OCI-LY7 (cell line): ENCODE data around the gene NACC1. TPM values are rescaled to one million over a fixed set of nuclear protein-coding genes. Genes with fewer than 3 reads are reported as not detected.

Source experiments
- BruUV-seq: library from RNA; stranded (reverse); fragments of 400-500 nt; replicated peaks from 2 replicates; lab custom pipeline; 2021; lab: Mats Ljungman, UMichigan
- CTCF ChIA-PET: fragments of 300-600 bp; sonication (Branson Sonifier 250); formaldehyde crosslinking; loops from one replicate; lab custom pipeline; 2022; ENCODE audit warnings: antibody characterized with exemption; ENCODE audit not compliant: unreplicated experiment; lab: Charles Lee
- POLR2A ChIA-PET: fragments of 300-600 bp; sonication (Branson Sonifier 250); formaldehyde crosslinking; loops from one replicate; lab custom pipeline; 2022; ENCODE audit warnings: antibody characterized with exemption; lab: Charles Lee
- DNase-seq: peaks from one replicate; pipeline ENCODE4 v3.0.0-alpha.2; 2015; ENCODE audit warnings: low spot score
- H2AFZ ChIP-seq: fragments of 200-600 bp; sonication (generic), shearing (Covaris generic); 2 replicates; pipeline ENCODE4 v1.6.1; 2014; ENCODE audit warnings: mild to moderate bottlenecking, antibody characterized with exemption, low read length, moderate library complexity
- H3K27ac ChIP-seq: fragments of 200-600 bp; sonication (generic); 2 replicates; pipeline ENCODE4 v1.5.1; 2014; ENCODE audit warnings: mixed run types, low read depth, mild to moderate bottlenecking, moderate library complexity, low read length, inconsistent platforms; ENCODE audit not compliant: poor library complexity, severe bottlenecking
- H3K36me3 ChIP-seq: fragments of 200-600 bp; sonication (generic); 2 replicates; pipeline ENCODE4 v1.6.1; 2014; ENCODE audit warnings: mild to moderate bottlenecking, antibody characterized with exemption, low read length, moderate library complexity, mixed read lengths; ENCODE audit not compliant: insufficient read depth
- H3K4me1 ChIP-seq: fragments of 200-600 bp; sonication (generic); 2 replicates; pipeline ENCODE4 v1.5.1; 2014; ENCODE audit warnings: mild to moderate bottlenecking, low read length; ENCODE audit not compliant: insufficient read depth, poor library complexity, severe bottlenecking
- H3K4me2 ChIP-seq: fragments of 200-600 bp; sonication (generic); 2 replicates; pipeline ENCODE4 v1.6.1; 2014; ENCODE audit warnings: mild to moderate bottlenecking, low read length
- H3K4me3 ChIP-seq: fragments of 200-600 bp; sonication (generic); 2 replicates; pipeline ENCODE4 v1.5.1; 2014; ENCODE audit warnings: mild to moderate bottlenecking, low read depth, low read length; ENCODE audit not compliant: poor library complexity, severe bottlenecking
- H3K79me2 ChIP-seq: fragments of 200-600 bp; sonication (generic); 2 replicates; pipeline ENCODE4 v1.6.1; 2016; ENCODE audit warnings: low read depth, mild to moderate bottlenecking, low read length, moderate library complexity, mixed read lengths; ENCODE audit not compliant: insufficient read depth
- H3K9me2 ChIP-seq: fragments of 200-600 bp; sonication (generic); 2 replicates; pipeline ENCODE4 v1.6.1; 2016; ENCODE audit warnings: mild to moderate bottlenecking, low read length, mixed read lengths; ENCODE audit not compliant: insufficient read depth
- H3K9me3 ChIP-seq: fragments of 200-600 bp; sonication (generic); 2 replicates; pipeline ENCODE4 v1.6.1; 2014; ENCODE audit warnings: mild to moderate bottlenecking, mixed run types, low read length, mixed read lengths
- H4K20me1 ChIP-seq: fragments of 200-600 bp; sonication (generic); 2 replicates; pipeline ENCODE4 v1.6.1; 2014; ENCODE audit warnings: mild to moderate bottlenecking, antibody characterized with exemption, low read length, moderate library complexity, mixed read lengths; ENCODE audit not compliant: insufficient read depth
- EZH2phosphoT487 ChIP-seq: fragments of 200-600 bp; sonication (generic); IDR thresholded peaks from 2 replicates; pipeline ENCODE4 v1.6.1; 2018; ENCODE audit warnings: low read depth, borderline replicate concordance, mild to moderate bottlenecking, mixed run types, antibody characterized with exemption, low read length, moderate library complexity, mixed read lengths
- intact Hi-C: fragments of 100-400 bp; cut with micrococcal nuclease; formaldehyde crosslinking; loops from one replicate; pipeline ENCODE4 v1.10.0; 2022; ENCODE audit not compliant: unreplicated experiment
- total RNA-seq, 2 experiments: library from RNA; depleted of rRNA in 1 of 2; stranded (reverse); fragments of >200 nt in 1 of 2; shearing (Covaris generic) in 1 of 2; gene quantifications; 2 replicates each; pipeline ENCODE4 v1.2.3, GENCODE V29; 2014 to 2022
- TF ChIP-seq, protein P1 (sequence below): fragments of 200-600 bp; sonication (generic); conservative IDR thresholded peaks from 2 replicates; pipeline ENCODE4 v1.5.1; 2014; ENCODE audit warnings: mild to moderate bottlenecking, antibody characterized with exemption, low read length, moderate library complexity, mixed read lengths

The NACC1 gene
- total RNA-seq, 2 experiments from 2014 or later, result 52.9 to 56.3 TPM

DNA sequence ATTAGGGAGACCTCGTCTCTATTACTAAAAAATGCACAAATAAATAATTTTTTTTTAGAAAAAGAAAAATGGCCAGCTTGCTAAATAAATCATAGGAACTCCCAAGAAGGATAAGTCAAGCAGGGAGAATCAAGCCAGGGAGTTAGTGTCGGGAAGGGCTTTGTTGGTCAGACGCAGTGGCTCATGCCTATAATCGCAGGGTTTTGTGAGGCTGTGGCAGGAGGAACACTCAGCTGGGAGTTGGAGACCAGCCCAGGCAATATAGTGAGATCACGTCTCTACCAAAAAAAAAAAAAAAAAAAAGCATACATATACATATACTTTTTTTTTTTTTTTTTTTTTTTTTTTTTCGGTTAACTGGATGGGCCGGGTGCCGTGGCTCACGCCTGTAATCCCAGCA is 9.0 kb downstream of the NACC1 start:
- H3K9me2 ChIP-seq, result no peaks in the 10 kb centered on the region
- POLR2A ChIA-PET, result interaction anchor here (1.0 kb wide), 1 partner anchor 24 kb away, joined by 3 read pairs; no protein-coding TSS in a partner anchor
- H3K9me3 ChIP-seq, result no peaks in the 10 kb centered on the region
- intact Hi-C loops, result no loop called here
- no peak for TF ChIP-seq EZH2phosphoT487
- TF ChIP-seq, protein P1, sequence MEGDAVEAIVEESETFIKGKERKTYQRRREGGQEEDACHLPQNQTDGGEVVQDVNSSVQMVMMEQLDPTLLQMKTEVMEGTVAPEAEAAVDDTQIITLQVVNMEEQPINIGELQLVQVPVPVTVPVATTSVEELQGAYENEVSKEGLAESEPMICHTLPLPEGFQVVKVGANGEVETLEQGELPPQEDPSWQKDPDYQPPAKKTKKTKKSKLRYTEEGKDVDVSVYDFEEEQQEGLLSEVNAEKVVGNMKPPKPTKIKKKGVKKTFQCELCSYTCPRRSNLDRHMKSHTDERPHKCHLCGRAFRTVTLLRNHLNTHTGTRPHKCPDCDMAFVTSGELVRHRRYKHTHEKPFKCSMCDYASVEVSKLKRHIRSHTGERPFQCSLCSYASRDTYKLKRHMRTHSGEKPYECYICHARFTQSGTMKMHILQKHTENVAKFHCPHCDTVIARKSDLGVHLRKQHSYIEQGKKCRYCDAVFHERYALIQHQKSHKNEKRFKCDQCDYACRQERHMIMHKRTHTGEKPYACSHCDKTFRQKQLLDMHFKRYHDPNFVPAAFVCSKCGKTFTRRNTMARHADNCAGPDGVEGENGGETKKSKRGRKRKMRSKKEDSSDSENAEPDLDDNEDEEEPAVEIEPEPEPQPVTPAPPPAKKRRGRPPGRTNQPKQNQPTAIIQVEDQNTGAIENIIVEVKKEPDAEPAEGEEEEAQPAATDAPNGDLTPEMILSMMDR, result no peak
- H4K20me1 ChIP-seq, result peaks cover 4% of the 10 kb centered on the region; the same call in 1 of the 2 replicates
- H3K4me1 ChIP-seq, result no peaks in the 10 kb centered on the region
- H3K4me2 ChIP-seq, result no peak overlapping the region
- H3K27ac ChIP-seq, result no peak overlapping the region
- peaks cover 19% of the 10 kb centered on the region; the same call in 1 of the 2 replicates for H3K79me2 ChIP-seq
- no peak for DNase-seq
- no TSS peak for BruUV-seq
- H2AFZ ChIP-seq, result no peak overlapping the region
- CTCF ChIA-PET, result no interaction called here
- no peak overlapping the region for H3K4me3 ChIP-seq
- H3K36me3 ChIP-seq, result peaks cover 67% of the 10 kb centered on the region

DNA sequence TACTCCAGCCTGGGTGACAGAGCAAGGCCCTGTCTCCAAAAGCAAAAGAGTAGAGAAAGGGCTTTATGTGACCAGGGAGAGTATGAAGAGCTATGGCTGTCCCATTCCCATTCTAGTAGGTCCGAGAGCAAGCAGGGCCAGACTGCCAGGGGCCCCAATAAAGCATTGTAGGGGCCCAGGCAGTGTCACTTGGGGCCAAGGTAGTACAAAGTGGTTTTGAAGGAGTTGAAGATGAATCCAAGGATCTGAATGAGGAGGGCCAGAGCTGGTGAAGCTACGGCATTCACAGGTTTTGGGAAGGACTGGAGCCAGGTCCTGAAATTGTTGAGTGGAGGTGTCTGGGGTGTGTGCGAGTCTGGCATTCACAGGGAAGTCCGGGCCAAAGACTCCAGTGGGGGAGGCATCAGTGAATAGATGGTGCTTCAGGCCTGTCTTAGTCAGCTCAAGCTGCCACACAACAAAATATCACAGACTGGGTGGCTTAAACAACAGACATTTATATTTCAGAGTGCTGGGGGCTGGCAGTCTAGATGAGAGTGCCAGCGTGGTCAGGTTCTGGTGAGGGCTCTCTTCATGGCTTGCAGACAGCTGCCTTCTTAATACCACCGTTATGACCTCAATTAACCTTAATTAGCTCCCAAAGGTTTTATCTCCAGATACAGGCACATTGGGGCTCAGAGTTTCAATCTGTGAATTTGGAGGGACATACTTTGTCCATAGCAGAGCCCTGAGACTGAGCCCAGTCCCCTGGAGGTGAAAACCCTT is 9.9 kb downstream of the NACC1 start:
- intact Hi-C loops, result no loop called here
- H2AFZ ChIP-seq, result no peak overlapping the region
- no peak overlapping the region for H3K4me2 ChIP-seq
- TF ChIP-seq, protein P1, result no peak
- no peak for TF ChIP-seq EZH2phosphoT487
- ChIA-PET CTCF (no interaction called here), POLR2A (interaction anchor here (0.6 to 1.0 kb wide), 2 partner anchors 14 to 25 kb away, joined by 3 to 4 read pairs; no protein-coding TSS in a partner anchor)
- no peaks in the 10 kb centered on the region for H3K9me2 ChIP-seq
- no peaks in the 10 kb centered on the region for H3K9me3 ChIP-seq
- no peak overlapping the region for H3K4me3 ChIP-seq
- DNase-seq, result no peak
- H3K36me3 ChIP-seq, result peaks cover 65% of the 10 kb centered on the region
- H4K20me1 ChIP-seq, result peaks cover 3% of the 10 kb centered on the region; the same call in 1 of the 2 replicates
- BruUV-seq, result no TSS peak
- peaks cover 13% of the 10 kb centered on the region; the same call in 1 of the 2 replicates for H3K79me2 ChIP-seq
- H3K27ac ChIP-seq, result no peak overlapping the region
- no peaks in the 10 kb centered on the region for H3K4me1 ChIP-seq

DNA sequence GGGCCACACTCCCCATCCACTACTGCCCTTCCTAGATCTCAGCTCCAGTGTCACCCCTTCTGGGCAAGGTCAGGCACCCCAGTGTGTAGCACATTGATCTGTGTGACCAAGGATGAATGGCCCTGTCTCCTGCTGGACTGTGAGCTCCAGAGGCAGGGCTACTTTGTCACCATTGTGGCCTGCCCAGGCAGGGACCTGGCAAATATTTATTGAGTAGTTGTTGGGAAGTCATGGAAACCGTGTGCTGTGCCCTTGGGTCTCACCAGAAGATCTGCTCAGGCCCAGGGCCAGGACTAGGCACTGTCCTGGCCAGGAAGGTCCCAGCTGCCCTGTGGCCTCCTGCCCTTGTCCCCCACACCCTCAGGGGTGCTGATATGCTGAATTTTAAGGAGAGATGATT is 10.5 kb downstream of the NACC1 start:
- no peak for DNase-seq
- peaks cover 14% of the 10 kb centered on the region; the same call in 1 of the 2 replicates for H3K79me2 ChIP-seq
- H3K4me1 ChIP-seq, result no peaks in the 10 kb centered on the region
- ChIA-PET POLR2A (no interaction called here), CTCF (no interaction called here)
- no peak overlapping the region for H2AFZ ChIP-seq
- BruUV-seq, result no TSS peak
- intact Hi-C loops, result no loop called here
- no peak overlapping the region for H3K4me2 ChIP-seq
- no peak overlapping the region for H3K27ac ChIP-seq
- no peaks in the 10 kb centered on the region for H3K9me3 ChIP-seq
- TF ChIP-seq EZH2phosphoT487, result no peak
- TF ChIP-seq, protein P1, result no peak
- no peaks in the 10 kb centered on the region for H3K9me2 ChIP-seq
- no peak overlapping the region for H3K4me3 ChIP-seq
- no peaks in the 10 kb centered on the region; the same call in 1 of the 2 replicates for H4K20me1 ChIP-seq
- H3K36me3 ChIP-seq, result peaks cover 67% of the 10 kb centered on the region
